ENCODE data around the gene KLHDC1.

DNA sequence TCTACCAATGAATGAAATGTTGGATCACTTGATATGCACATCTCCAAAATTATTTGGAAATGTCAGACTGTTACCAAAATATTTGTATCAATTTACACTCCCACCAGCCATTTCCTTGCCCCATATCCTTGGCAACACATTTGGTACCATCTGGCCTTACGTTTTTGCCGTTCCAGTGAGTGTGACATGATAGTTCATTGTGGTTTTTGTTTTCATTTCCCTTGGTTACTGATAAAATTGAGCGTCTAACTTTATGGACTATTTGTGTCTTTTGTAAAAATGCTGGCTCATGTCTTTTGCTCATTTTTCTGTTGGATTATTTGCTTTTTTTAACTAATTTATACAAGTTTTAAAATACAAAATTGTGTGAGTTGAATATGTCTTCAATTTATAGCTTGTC lies 11.0 kb downstream of the KLHDC1 start:
- TF ChIP-seq, protein P1, sequence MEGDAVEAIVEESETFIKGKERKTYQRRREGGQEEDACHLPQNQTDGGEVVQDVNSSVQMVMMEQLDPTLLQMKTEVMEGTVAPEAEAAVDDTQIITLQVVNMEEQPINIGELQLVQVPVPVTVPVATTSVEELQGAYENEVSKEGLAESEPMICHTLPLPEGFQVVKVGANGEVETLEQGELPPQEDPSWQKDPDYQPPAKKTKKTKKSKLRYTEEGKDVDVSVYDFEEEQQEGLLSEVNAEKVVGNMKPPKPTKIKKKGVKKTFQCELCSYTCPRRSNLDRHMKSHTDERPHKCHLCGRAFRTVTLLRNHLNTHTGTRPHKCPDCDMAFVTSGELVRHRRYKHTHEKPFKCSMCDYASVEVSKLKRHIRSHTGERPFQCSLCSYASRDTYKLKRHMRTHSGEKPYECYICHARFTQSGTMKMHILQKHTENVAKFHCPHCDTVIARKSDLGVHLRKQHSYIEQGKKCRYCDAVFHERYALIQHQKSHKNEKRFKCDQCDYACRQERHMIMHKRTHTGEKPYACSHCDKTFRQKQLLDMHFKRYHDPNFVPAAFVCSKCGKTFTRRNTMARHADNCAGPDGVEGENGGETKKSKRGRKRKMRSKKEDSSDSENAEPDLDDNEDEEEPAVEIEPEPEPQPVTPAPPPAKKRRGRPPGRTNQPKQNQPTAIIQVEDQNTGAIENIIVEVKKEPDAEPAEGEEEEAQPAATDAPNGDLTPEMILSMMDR (IDR thresholded peaks at IDR 0.05 in 2 of 3, conservative IDR thresholded peaks at IDR 0.05 in 1 of 3; ENCODE audit: insufficient read depth in 2 of 3, low read depth in 1 of 3, low read length in 3 of 3), result no peak
- TF ChIP-seq EHMT2 (IDR thresholded peaks at IDR 0.05), result no peak
- no peak for TF ChIP-seq SMC3 (conservative IDR thresholded peaks at IDR 0.05; ENCODE audit: insufficient read depth, low read depth, low read length)
- TF ChIP-seq, protein P2, sequence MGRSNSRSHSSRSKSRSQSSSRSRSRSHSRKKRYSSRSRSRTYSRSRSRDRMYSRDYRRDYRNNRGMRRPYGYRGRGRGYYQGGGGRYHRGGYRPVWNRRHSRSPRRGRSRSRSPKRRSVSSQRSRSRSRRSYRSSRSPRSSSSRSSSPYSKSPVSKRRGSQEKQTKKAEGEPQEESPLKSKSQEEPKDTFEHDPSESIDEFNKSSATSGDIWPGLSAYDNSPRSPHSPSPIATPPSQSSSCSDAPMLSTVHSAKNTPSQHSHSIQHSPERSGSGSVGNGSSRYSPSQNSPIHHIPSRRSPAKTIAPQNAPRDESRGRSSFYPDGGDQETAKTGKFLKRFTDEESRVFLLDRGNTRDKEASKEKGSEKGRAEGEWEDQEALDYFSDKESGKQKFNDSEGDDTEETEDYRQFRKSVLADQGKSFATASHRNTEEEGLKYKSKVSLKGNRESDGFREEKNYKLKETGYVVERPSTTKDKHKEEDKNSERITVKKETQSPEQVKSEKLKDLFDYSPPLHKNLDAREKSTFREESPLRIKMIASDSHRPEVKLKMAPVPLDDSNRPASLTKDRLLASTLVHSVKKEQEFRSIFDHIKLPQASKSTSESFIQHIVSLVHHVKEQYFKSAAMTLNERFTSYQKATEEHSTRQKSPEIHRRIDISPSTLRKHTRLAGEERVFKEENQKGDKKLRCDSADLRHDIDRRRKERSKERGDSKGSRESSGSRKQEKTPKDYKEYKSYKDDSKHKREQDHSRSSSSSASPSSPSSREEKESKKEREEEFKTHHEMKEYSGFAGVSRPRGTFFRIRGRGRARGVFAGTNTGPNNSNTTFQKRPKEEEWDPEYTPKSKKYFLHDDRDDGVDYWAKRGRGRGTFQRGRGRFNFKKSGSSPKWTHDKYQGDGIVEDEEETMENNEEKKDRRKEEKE (IDR thresholded peaks at IDR 0.05; ENCODE audit: borderline replicate concordance in 1 of 2, control insufficient read depth in 1 of 2, low read depth in 2 of 2, low read length in 1 of 2), result no peak
- no peak for TF ChIP-seq BMI1 (IDR thresholded peaks at IDR 0.05; ENCODE audit: low read length)
- TF ChIP-seq NCOA1 (IDR thresholded peaks at IDR 0.05; ENCODE audit: low read depth), result no peak
- TF ChIP-seq BACH1 (tag; IDR thresholded peaks at IDR 0.05), result no peak
- TF ChIP-seq FOXM1 (IDR thresholded peaks at IDR 0.05; ENCODE audit: low read depth), result no peak
- TF ChIP-seq FOXM1 (CRISPR knock-in tag; IDR thresholded peaks at IDR 0.05; ENCODE audit: low read depth), result no peak
- TF ChIP-seq, protein P3, sequence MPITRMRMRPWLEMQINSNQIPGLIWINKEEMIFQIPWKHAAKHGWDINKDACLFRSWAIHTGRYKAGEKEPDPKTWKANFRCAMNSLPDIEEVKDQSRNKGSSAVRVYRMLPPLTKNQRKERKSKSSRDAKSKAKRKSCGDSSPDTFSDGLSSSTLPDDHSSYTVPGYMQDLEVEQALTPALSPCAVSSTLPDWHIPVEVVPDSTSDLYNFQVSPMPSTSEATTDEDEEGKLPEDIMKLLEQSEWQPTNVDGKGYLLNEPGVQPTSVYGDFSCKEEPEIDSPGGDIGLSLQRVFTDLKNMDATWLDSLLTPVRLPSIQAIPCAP (CRISPR knock-in tag; IDR thresholded peaks at IDR 0.05; ENCODE audit: borderline replicate concordance), result no peak
- TF ChIP-seq, protein P4, sequence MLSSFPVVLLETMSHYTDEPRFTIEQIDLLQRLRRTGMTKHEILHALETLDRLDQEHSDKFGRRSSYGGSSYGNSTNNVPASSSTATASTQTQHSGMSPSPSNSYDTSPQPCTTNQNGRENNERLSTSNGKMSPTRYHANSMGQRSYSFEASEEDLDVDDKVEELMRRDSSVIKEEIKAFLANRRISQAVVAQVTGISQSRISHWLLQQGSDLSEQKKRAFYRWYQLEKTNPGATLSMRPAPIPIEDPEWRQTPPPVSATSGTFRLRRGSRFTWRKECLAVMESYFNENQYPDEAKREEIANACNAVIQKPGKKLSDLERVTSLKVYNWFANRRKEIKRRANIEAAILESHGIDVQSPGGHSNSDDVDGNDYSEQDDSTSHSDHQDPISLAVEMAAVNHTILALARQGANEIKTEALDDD (IDR thresholded peaks at IDR 0.05), result no peak
- no peak for TF ChIP-seq NR3C1 (CRISPR knock-in tag; IDR thresholded peaks at IDR 0.05)
- TF ChIP-seq, protein P5, sequence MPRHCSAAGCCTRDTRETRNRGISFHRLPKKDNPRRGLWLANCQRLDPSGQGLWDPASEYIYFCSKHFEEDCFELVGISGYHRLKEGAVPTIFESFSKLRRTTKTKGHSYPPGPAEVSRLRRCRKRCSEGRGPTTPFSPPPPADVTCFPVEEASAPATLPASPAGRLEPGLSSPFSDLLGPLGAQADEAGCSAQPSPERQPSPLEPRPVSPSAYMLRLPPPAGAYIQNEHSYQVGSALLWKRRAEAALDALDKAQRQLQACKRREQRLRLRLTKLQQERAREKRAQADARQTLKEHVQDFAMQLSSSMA (CRISPR knock-in tag; IDR thresholded peaks at IDR 0.05), result no peak

Measured in K562 (cell line).